ENCODE results near the gene CEACAM8.

GRCh38 chr19:42552086-42553065, 42.3 kb downstream of the CEACAM8 start:
- TF ChIP-seq HMGXB4 (CRISPR knock-in tag; IDR thresholded peaks at IDR 0.05; ENCODE audit: borderline replicate concordance) (no peak), EP300 (IDR thresholded peaks at IDR 0.05) (no peak), RNF2 (IDR thresholded peaks at IDR 0.05; ENCODE audit: borderline replicate concordance, low read depth) (no peak), REST (IDR thresholded peaks at IDR 0.05) (no peak)

Measured in A549 (cell line).